Pons (tissue), 1 donor: ENCODE measurements around the gene GTF2F2.
"Not testable (repeated sequence)": the region's sequence is repeated elsewhere in the genome, so short reads cannot be mapped to it uniquely, and the experiment has no call there.

ENCODE experiments used
- DNase-seq: peaks from one replicate; pipeline ENCODE4 v3.0.0-alpha.2; 2016; ENCODE audit warnings: low spot score

Gene GTF2F2

DNA sequence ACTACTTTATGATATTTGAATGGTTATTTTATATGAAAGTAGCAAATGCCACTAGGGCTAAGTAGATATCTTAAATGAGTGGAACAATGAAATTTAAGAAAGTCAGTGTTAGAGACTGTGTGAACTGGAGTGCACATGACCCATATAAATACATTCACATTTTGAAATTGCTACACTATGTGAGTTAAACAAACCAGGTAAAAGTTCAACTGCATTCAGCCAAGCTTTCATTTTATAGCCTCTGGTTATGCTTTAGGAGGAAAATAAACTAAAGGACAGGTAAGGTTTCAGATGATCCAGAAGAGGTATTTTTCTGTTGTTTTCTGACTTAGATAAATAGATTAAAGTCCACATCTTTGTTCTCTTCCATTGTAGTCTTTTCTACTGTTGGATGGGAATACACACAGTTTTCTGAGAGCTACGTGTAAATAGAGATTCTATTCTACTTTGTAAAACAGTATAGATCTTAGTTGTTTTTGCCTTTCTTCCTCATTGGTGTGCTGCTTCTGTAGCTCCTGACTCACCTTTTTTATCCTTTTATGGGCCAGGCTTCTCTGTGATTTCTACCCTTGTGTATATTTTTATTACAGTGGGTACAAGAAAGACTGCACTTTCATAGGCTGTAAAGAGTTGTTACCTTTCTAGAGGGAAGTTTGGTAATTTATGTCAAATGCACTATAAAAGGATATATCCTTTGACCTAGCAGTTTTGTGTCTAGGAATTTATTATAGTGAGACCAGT is 135.1 kb downstream of the GTF2F2 start:
- DNase-seq, result no peak

DNA sequence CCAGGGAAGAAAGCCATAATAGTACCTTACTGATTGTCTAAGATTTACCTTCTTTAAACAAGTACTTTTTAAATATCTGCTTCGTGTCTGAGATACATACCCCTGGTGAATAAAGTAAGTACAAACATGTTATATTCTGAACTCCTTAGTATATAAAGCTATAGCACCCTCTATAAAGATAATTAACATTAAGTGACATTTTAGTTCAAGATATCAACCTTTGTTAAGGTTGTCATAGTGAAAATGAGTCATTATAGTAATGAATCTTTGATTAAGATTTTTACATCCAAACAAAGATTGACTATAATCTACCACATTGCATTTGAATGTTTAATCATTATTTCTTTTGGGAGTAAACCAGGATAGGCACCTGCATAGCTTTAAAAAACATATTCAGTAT is 135.9 kb downstream of the GTF2F2 start:
- DNase-seq, result no peak

DNA sequence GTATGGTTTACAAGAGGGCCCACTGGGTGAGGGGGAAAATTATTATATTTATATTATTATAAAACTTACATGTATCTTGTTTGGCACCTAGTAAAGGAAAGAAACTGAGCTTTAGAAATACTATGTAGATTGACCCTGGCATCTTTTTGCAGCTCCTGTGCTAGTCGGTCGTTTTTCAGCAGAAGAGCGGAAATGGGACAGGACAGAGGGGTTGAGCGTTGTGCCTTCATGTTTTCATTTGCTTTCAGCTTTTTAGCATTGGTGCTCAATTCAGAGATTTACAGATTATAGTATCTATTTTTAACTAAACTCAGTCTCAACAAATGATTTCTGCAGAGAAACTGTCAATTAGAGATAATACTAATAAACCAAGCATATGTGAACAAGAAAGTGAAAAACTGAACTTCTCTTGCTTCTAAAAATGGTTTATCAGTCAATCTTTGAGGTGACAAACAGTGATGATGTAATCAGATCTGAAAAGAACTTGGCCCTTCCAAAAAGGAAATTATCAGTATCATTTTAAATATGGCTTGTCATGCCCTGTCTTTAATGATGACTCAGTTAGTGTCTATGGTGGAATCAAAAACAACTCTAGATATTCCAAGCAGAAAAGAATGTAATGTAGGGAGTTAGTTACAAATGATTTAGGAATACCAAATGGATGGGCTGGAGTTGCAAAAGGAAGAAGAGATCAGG is 137.5 kb downstream of the GTF2F2 start:
- DNase-seq, result no peak

GRCh38 chr13:45258334-45258675 is 138.0 kb downstream of the GTF2F2 start:
- DNase-seq, result no peak

DNA sequence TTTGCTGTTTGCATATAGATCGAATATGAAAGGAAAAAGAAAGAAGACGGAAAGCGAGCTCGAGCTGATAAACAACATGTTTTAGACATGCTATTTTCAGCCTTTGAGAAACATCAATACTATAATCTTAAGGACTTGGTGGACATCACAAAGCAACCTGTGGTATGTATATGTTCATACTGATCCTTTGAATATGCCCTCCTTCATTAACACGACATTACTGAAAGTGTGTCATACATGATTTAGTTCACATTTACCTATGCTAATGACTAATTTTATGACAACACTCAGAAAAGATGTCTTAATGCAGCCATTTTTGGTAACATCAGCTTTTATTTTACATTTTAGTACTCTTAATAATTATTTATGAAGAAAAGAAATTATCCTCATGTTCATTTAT is 146.9 kb downstream of the GTF2F2 start:
- DNase-seq, result no peak

GRCh38 chr13:45269204-45269603 is 148.9 kb downstream of the GTF2F2 start:
- DNase-seq, result no peak

GRCh38 chr13:45276913-45277312 is 156.6 kb downstream of the GTF2F2 start:
- peak; percentile 25 for DNase-seq

- DNase-seq, result no peak
Observed at GRCh38 chr13:45278096-45278645, 157.9 kb downstream of the GTF2F2 start.

- no peak for DNase-seq
Observed at GRCh38 chr13:45280011-45280410, 159.7 kb downstream of the GTF2F2 start.

GRCh38 chr13:45280751-45281634 is 160.7 kb downstream of the GTF2F2 start:
- DNase-seq, result peak; percentile 90

GRCh38 chr13:45282994-45283393 is 162.7 kb downstream of the GTF2F2 start:
- DNase-seq, result no peak

DNA sequence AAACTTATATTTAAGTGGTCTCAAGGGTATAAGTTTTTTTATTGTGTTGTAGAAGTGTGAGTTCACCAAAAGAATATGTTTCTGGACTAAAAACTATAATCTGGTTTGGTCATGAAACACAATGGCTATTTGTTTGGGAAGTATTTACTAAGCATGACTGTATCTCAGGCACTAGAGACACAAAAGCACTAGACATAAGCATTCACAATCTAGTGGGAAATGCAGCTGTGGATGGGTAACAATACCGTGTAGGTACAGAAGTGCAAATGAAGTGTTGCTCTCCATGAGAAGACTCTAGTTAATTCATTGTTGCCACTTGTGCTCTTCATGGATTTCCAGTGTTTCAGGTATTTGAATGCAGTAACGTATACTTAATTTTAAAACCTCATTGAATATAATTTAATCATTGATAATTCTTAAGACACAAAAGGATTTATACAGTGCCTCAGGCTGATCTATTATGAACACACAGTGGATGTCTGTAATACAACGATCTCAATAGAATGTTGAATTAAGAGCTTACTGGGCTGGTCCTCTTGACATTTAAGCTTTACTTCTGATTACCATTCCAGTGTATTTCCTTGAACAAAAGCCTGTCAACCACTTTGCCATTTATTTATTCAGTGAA is 169.7 kb downstream of the GTF2F2 start:
- peak; percentile 58 for DNase-seq

- no peak for DNase-seq
Observed at GRCh38 chr13:45292176-45292575, 171.9 kb downstream of the GTF2F2 start.

- DNase-seq, result no peak
Observed at GRCh38 chr13:45295536-45295935, 175.2 kb downstream of the GTF2F2 start.

DNA sequence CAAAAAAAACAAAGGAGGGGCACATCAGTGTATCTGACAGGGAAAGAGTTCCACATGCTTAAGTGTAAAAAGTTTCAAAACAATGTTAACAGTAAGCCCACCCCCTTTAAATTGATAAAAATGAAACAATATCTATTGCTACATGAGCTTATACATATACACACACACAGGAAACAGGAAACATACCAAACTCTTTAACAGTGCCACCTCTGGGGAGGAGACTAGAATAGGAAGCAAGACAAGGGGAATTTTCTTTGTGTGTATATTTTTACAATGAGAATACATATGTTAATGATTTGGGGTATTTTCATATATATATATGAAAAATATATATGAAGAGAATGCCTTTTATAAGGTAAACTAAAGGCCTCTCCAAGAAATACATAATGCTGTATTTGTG is 175.9 kb downstream of the GTF2F2 start:
- no peak for DNase-seq

DNA sequence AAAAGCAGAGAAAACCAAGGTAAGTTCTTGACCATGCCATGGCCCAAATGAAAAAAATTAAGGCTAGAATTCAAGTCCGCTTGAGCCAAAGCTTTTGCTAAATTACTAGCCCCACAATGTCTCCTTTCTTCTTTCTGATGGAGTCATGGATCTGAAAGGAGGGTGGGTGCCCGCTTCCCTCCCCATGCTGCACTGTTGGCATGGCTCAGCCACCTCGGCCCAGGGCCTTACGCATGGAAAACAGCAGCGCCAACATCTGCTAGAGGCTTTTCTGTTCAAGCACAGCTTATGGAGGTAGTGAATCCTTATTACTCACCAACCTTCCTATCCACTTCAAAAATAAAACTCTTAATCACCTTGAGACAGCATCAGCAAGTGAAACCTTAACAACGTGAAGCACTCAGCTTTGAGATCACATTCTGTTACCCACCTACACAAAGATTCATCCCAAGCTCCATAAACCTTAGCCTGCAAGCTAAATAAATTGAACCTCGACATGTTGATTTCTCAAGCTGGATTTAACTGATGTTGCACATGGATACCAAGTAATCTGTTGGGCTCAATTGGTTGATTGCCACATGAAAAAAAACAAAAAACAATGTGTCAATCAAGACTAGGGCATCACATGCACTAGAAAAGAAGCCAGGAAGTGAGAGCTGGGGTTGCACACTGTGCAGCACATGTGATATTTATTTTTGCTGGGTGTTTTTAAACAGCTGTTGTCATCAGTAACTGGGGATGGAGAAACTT is 177.3 kb downstream of the GTF2F2 start:
- DNase-seq, result no peak

DNA sequence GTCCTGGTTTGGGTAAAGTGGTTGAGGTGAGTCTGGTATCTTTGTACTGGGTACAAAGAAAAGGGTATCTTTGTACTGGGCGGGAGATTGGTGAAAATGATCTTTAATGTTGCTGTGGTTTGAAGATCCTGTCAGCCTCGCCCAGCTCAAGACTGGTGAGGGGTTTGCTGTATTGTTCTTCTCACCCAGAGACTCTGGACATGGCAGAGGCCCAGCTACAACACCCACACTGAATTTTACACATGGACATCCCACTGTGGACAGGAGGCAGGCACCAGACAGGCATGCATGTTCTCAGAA is 177.8 kb downstream of the GTF2F2 start:
- DNase-seq, result no peak

- not testable (repeated sequence) for DNase-seq
Observed at GRCh38 chr13:45298550-45298949, 178.2 kb downstream of the GTF2F2 start.

- no peak for DNase-seq
Observed at GRCh38 chr13:45299194-45299593, 178.9 kb downstream of the GTF2F2 start.

DNA sequence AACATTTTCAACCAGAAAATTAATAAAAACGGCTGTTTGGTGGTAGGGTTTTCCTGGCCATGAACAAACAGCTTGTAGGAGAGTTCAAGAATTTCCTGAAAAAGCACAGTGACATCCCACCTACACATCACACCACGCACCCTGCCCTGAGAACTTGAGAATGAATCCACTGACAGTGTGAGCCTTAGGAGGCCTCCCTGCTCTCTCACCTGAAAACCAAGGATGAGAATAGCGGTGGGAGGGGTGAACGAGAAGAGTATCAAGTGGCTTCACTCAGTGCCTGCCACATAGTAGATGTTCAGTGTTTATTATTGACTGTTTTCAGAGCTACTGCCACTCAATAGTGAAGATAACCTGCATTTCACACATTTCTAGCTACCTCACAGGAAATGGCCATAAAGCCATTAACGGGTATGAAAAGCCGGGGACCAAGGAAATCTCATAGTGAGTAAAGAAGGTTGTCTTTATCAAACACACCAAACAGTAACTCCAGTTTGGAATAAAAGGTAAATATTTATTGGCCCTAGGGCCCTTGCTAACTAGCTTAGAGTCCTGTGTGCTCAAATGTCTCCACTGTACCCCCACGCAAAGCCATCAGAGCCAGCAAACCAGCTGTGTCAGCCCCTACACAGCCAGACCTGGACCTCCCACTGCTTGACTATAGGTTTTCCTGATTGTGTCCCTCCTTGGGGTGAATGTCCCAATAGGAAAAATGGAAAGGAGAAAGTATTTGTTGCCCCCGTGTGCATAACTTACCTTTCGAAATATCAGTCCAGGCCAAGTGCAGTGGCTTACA is 180.1 kb downstream of the GTF2F2 start:
- no peak for DNase-seq

DNA sequence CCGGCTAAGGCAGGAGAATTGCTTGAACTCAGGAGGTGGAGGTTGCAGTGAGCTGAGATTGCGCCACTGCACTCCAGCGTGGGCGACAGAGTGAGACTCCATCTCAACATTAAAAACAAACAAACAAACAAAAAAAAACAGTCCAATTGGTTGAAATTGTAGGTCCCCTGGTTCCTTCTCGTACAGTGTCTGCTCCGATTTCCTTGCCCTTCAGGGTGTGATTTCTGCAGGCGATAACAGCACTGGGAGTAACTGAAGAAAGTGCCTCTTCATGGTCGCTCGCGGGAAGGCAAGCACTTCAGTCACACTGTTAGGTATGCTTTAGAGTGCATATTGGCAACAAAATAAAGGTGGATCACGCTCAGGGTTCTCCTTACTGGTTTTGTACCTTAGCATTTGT is 181.0 kb downstream of the GTF2F2 start:
- no peak for DNase-seq
